HFFc6 (cell line): Measurements from ENCODE around the gene FGFBP2. TPM values are rescaled to one million over a fixed set of nuclear protein-coding genes. Genes with fewer than 3 reads are reported as not detected.

Experiments used
- DNase-seq: peaks from one replicate; pipeline ENCODE4 v3.0.0-alpha.2; 2018
- H3K27ac Mint-ChIP-seq: 2 replicates; pipeline ENCODE4 v1.8.0; 2020; ENCODE audit warnings: mild to moderate bottlenecking, mixed read lengths
- H3K27me3 Mint-ChIP-seq: 2 replicates; pipeline ENCODE4 v1.8.0; 2021; ENCODE audit warnings: mild to moderate bottlenecking, moderate library complexity, mixed read lengths; ENCODE audit not compliant: insufficient read depth
- H3K36me3 Mint-ChIP-seq: 2 replicates; pipeline ENCODE4 v1.8.0; 2021; ENCODE audit warnings: low read depth, mixed read lengths
- H3K4me1 Mint-ChIP-seq: 2 replicates; pipeline ENCODE4 v1.8.0; 2020; ENCODE audit warnings: low read depth, mixed read lengths
- H3K4me3 Mint-ChIP-seq: 2 replicates; pipeline ENCODE4 v1.8.0; 2020; ENCODE audit warnings: mild to moderate bottlenecking, moderate library complexity, mixed read lengths
- H3K9me3 Mint-ChIP-seq: 2 replicates; pipeline ENCODE4 v1.8.0; 2020; ENCODE audit warnings: mild to moderate bottlenecking, mixed read lengths
- total RNA-seq, 6 experiments: library from RNA; stranded (reverse); fragmentation: NEBNext Ultra II Directional; extraction: Animal tissue kit (Norgen Biotek cat#: 25700); gene quantifications; 2 replicates in 1 of 6; 3 replicates in 5 of 6; pipeline ENCODE4 v1.2.3, GENCODE V29; 2021
- TF ChIP-seq, protein P1 (sequence below): fragments of 200-600 bp; sonication (generic); IDR thresholded peaks from 2 replicates; pipeline ENCODE4 v1.5.0; 2021; ENCODE audit warnings: antibody characterized with exemption, mild to moderate bottlenecking

FGFBP2 gene
- total RNA-seq, 6 experiments from 2014 or later, result not detected

DNA sequence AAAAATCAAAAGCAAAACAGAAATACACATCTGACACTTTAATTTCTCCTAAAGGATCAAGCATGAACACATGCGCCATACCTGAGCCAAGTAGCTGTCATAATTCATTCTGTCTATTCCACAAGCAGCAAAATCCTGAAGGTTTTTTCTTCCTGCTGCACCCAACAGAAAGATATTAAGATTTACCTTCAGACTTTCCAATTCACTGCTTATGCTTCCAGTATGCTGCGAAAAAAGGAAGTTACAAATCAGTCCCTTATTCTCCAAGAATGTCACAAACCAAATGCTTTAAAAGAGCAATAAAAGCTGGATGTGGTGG is 29.2 kb upstream of the FGFBP2 start:
- Mint-ChIP-seq H3K36me3 (no peaks in the 10 kb centered on the region), H3K9me3 (no peaks in the 10 kb centered on the region), H3K27me3 (peaks cover 30% of the 10 kb centered on the region), H3K27ac (no peak overlapping the region), H3K4me3 (no peak overlapping the region), H3K4me1 (peaks cover 6% of the 10 kb centered on the region)
- no peak for DNase-seq
- TF ChIP-seq, protein P1, sequence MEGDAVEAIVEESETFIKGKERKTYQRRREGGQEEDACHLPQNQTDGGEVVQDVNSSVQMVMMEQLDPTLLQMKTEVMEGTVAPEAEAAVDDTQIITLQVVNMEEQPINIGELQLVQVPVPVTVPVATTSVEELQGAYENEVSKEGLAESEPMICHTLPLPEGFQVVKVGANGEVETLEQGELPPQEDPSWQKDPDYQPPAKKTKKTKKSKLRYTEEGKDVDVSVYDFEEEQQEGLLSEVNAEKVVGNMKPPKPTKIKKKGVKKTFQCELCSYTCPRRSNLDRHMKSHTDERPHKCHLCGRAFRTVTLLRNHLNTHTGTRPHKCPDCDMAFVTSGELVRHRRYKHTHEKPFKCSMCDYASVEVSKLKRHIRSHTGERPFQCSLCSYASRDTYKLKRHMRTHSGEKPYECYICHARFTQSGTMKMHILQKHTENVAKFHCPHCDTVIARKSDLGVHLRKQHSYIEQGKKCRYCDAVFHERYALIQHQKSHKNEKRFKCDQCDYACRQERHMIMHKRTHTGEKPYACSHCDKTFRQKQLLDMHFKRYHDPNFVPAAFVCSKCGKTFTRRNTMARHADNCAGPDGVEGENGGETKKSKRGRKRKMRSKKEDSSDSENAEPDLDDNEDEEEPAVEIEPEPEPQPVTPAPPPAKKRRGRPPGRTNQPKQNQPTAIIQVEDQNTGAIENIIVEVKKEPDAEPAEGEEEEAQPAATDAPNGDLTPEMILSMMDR, result no peak

GRCh38 chr4:15990570-15991285 is 27.8 kb upstream of the FGFBP2 start:
- Mint-ChIP-seq H3K4me1 (no peaks in the 10 kb centered on the region), H3K27me3 (peaks cover 30% of the 10 kb centered on the region), H3K36me3 (no peaks in the 10 kb centered on the region), H3K27ac (no peak overlapping the region), H3K4me3 (no peak overlapping the region), H3K9me3 (no peaks in the 10 kb centered on the region)
- TF ChIP-seq, protein P1, result no peak
- no peak for DNase-seq

DNA sequence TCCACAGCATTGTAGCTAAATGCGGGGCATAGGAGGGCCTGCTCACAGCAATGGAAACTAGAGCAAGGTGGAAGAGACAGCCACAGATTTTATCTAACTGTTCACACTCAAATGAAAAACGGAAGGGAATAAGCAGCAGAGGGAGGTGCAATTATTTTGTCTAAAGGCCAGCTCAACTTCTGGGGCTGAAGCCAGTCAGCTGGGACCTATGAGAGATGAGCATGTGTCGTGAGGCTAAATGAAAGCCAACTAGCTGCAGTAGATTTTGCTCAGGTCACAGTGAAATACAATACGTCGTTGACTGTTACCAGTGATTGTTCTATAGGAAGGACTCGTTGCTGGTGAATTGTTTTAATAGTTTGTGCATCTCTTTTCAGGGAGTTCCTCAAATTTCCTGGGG is 26.4 kb upstream of the FGFBP2 start:
- TF ChIP-seq, protein P1, result no peak
- DNase-seq, result no peak
- Mint-ChIP-seq H3K4me1 (no peaks in the 10 kb centered on the region), H3K27ac (no peak overlapping the region), H3K27me3 (peaks cover 29% of the 10 kb centered on the region), H3K9me3 (no peaks in the 10 kb centered on the region), H3K4me3 (no peak overlapping the region), H3K36me3 (no peaks in the 10 kb centered on the region)

- H3K4me1 Mint-ChIP-seq, result peaks cover 4% of the 10 kb centered on the region
These were observed 25.2 kb upstream of the FGFBP2 start for GRCh38 chr4:15988222-15988621.

DNA sequence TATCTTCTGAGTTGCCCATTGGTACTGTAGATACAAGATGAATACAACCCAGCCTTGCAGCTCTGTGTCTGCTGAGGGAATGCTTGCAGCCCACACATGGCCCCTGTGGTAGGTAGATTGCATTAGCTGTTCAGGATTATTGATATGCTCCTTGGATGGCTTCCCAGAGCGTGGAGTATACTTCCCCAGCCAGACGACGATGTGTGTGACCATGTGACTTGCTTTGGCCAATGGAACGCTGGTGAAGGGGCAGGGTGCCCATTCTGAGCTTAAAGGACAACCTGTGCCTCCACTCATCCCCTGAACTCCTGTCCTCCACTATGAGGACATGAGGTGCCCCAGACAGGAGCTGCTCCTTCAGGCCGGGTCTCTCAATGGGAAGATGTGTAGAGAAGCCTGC is 23.9 kb upstream of the FGFBP2 start:
- H3K27me3 Mint-ChIP-seq, result peaks cover 24% of the 10 kb centered on the region

More at GRCh38 chr4:15988222-15988621, 25.2 kb upstream of the FGFBP2 start:
- H3K36me3 Mint-ChIP-seq, result no peaks in the 10 kb centered on the region
- no peaks in the 10 kb centered on the region for H3K9me3 Mint-ChIP-seq
- H3K27me3 Mint-ChIP-seq, result peaks cover 26% of the 10 kb centered on the region
- no peak overlapping the region for H3K27ac Mint-ChIP-seq
- no peak overlapping the region for H3K4me3 Mint-ChIP-seq
- TF ChIP-seq, protein P1, result no peak
- DNase-seq, result no peak

More for the DNA sequence above, 23.9 kb upstream of the FGFBP2 start:
- H3K9me3 Mint-ChIP-seq, result no peaks in the 10 kb centered on the region
- H3K4me1 Mint-ChIP-seq, result peaks cover 11% of the 10 kb centered on the region
- no peak overlapping the region for H3K4me3 Mint-ChIP-seq
- H3K27ac Mint-ChIP-seq, result no peak overlapping the region
- DNase-seq, result no peak
- TF ChIP-seq, protein P1, result no peak
- H3K36me3 Mint-ChIP-seq, result no peaks in the 10 kb centered on the region
